Left lobe of liver (tissue), 2 donors: ENCODE data around the gene DHH. TPM values are rescaled to one million over a fixed set of nuclear protein-coding genes. Genes with fewer than 3 reads are reported as not detected.

Source experiments
- ATAC-seq: fragments of 200-7000 bp; cut with Tn5 transposase; one replicate; pipeline ENCODE4 v1.9.1; 2020; ENCODE audit warnings: mild to moderate bottlenecking, moderate library complexity
- DNase-seq: peaks from one replicate; pipeline ENCODE4 v3.0.0-alpha.2; 2020; ENCODE audit warnings: low spot score
- total RNA-seq: library from RNA; stranded (reverse); gene quantifications from one replicate; pipeline ENCODE4 v1.2.1, GENCODE V29; 2021
- donor health status: DM: no; HTN: no; CAD: no; lungs with moderate emphysema.
- donor health status: DM: no; HTN: yes; CAD: no.

Gene DHH
- total RNA-seq, 1 donor from 2014 or later: not detected

DNA sequence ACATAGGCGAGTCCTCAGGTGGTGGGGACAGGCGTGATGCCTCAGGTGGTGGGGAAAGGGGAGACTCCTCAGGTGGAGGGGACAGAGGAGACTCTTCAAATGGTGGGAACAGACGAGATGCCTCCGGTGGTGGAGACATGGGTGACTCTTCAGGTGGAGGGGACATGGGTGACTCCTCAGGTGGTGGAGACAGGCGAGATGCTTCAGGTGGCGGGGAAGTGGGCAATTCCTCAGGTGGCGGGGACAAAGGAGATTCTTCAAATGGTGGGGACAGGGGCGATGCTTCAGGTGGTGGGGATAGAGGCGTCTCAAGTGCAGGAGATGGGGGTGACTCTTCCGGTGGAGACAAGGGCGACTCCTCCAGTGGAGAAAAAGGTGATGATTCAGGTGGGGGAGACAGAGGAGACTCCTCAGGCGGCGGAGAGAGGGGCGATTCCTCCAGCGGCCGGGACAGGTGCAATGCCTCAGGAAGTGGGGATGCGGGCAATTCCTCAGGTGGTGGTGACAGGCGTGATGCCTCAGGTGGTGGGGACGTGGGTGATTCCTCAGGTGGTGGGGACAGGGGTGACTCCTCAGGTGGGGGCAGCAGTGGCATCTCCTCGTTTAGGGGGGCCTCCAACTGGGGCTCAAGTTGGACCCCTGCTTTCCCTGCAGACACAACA, 42.7 kb downstream of the DHH start:
- ATAC-seq (no peak), DNase-seq (no peak)

DNA sequence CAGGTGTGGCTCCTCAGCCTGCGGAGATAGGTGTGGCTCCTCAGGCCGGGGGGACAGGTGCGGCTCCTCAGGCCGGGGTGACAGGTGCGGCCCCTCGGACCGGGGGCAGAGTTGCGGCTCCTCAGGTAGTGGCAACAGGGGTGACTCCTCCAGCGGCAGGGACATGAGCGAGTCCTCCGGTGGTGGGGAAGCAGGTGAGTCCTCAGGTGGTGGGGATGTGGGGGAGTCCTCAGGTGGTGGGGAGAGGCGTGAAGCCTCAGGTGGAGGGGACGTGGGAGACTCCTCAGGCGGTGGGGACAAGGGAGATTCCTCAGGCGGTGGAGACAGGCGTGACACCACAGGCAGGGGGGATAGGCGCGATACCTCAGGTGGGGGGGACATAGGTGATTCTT, 43.2 kb downstream of the DHH start:
- ATAC-seq (no peak), DNase-seq (no peak)

DNA sequence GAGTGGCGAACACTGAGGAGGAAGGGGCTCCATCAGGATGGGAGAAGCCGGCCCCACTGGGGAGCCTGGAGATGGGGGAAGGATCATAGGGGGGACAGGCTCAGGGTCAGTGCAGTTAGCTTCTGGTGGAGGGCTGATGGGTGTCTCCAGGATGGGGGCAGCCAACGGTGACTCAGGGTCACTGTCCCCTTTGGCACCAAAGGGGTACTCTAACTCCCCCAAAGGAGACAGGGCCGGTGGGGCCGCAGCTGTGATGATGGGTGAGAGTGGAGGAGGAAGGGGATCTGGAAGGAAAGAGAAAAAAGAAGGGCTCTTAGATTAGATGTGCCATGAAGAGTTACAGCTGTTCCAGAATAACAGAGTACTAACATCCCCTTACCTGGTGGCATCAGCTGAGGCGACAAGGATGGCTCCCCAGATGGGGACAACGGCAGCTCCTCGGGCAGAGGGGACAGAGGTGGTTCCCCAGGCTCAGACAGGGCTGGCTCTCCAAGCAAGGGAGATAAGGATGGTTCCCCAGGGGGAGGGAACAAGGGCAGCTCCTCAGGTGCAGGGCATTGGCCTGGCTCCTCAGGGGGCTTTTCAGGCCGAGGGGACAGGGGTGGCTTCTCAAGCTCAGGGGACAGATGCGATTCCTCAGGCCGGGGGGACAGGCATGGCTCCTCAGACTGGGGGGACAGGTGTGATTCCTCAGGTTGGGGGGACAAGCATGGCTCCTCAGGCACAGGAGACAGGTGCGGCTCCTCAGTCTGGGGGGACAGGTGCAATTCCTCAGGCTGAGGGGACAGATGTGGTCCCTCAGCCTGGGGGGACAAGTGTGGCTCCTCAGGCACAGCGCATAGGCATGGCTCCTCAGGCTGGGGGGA, 43.9 kb downstream of the DHH start:
- DNase-seq: no peak
- no peak for ATAC-seq

DNA sequence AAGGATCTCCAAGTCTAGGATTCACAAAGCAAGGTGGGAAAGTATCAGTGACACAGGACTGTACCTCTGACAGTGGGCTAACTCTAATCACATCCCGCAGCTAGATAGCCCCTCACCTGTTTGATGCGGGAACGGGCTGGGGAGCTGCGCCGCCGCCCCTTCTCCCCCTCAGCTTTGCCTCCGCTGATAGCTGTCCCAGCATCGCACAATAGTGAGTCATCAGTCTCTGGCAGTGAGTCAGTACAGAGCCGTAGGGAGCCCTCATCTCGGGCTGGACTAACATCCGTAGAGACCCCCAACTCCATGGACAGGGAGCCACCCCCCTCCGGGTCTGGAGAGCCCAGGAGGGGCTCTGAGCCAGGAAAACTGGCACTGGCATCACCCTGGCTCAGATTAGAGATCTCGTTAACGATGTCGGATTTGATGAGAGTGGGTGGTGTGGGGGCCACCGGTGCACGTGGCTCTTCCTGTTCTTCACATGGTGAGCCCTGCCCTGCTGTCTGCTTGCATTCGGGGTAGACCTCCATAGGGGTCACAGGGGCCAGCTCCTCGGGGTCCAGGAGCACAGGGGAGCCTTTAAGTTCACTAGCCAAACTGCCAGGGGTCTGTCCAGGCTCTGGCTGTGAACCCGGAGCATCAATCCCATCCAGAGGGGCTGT, 44.9 kb downstream of the DHH start:
- ATAC-seq (no peak), DNase-seq (no peak)

DNA sequence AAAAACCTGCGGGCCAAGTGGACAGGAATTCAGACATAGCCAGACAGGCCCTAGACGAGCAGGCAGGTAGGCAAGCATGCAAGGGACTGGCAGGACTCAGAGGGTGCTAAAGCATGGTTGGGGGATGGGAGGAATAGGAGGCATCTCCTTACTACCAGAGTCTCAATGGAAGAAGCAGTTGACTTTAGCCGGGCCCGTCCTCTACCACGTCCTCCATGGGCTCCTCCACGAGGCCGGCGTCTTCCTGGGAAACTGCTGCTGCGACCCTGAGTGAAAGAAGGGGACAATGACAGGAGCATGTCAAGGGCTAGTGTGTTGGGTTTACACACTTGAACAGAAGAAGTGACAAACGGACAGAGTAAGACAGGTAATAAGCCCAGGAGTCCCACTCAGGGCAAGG, 45.6 kb downstream of the DHH start:
- DNase-seq: no peak
- no peak for ATAC-seq

DNA sequence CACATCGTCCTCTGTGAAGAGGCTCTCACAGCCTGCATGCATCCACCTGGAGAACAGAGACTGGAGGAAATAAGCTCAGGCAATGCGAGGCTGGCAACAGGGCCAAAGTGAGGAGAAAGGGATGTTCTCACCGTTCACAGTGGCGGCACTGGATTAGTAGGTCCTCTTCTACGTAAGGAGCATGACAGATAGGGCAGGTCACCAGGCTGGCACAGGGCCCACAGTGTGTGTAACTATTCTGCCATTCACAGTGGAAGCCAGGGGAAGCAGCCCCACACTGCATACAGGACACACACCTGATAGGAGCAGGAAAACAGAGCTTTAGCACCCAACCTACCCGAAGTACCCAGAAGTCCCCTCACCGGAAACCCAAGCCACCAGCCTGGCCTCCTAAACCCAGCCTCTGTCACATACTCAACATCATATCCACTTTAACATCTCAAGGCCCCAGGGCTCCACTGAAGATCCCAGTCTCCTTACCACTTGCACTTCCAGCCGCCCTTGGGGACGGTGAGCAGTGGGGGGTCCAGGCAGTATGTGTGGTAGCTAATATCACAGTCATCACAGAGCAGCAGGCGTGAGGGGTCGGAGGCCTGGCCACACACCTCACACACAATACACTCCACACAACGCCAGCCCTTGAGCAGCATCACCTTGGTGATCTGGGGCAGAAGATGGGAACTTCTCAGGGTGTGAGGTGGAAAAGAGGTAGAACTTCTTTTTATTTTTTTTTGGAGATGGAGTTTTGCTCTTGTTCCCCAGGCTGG, 48.3 kb downstream of the DHH start:
- DNase-seq (no peak), ATAC-seq (no peak)

DNA sequence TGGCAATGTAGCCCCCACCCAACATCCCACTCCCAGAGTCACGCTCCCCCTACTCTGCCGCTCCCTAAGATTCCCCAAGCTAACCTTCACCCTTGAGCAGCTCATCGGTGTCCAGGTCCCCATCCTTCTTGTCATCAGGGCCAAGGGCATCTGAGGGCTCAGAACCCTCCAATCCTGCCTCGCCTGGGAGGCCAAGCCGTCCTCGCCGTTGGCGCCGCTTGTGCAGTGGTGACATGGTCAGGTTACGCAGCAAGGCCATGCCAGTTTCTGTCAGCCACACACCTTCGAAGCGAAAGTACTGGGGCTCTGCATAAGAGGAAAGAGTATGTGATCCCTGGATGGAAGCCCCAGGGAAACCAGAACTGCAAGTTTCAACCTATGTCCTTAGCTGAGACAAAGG, 49.9 kb downstream of the DHH start:
- DNase-seq (no peak), ATAC-seq (no peak)

DNA sequence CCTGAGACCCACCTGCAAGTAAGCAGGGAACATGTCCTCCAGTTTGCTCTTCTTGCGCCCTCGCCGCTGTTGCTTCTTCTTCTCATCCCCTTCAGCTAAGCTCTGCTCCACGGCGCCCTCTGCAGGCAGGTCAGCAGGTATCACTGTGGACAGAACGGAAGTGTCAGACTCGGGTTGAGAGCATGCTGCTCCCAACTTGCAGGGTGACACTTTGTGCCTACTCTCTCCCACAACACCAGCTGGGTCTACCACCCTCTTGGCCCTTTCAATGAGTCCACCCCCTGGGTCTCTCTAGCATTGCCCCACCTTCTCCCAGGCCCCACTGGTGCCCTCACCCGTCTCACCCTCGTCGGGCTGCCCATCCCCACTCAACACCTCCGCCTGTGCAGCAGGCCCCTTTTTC, 50.7 kb downstream of the DHH start:
- DNase-seq (no peak), ATAC-seq (peak; percentile 65)

DNA sequence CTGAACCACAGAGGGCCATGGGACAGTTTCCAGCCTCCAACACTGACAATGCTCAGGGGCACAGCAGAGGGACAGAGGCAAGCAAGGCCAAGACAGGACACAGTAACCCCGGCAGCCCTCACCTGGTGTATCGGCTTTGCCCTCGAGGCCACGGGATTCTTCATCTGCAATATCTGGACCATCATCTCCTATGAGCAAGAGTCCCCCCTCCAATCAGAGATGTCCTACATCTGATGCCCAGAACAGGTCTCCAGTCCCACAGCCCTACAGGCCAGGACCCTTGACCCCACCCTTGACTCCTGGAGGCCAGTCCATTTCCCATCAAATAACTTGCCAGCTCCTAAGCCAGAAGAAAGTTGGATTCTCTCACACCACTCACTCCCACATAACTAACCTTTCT, 51.4 kb downstream of the DHH start:
- ATAC-seq (no peak), DNase-seq (no peak)

DNA sequence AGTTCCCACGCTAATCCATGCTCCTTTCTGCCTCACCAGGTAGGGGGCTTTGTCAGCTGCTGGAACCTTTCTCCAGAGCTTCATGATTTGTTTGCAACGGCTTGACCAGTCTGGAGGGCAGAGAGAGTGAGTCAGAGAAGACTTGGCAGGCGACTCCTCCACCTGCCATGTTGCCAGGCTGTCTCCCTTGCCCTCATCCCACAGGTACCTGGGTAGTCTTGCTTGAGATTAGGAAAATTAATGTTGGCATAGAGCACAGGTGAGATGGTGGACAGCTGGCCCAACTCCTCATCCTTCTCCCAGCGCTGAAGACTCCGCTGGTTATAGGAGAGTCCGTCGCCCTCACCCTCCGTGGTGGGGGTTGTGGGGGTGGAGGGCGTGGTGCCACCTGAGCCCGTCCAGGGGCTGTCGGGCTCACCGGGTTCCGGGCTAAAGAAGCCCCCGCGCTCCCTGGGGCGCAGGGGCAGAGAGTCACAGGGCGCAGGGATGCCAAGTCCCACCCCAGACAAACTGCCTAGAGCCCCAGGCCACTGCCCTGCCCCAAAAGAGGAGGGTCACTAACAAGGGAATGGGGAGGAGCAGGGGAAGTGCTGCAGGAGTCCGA, 52.6 kb downstream of the DHH start:
- DNase-seq (no peak), ATAC-seq (no peak)

DNA sequence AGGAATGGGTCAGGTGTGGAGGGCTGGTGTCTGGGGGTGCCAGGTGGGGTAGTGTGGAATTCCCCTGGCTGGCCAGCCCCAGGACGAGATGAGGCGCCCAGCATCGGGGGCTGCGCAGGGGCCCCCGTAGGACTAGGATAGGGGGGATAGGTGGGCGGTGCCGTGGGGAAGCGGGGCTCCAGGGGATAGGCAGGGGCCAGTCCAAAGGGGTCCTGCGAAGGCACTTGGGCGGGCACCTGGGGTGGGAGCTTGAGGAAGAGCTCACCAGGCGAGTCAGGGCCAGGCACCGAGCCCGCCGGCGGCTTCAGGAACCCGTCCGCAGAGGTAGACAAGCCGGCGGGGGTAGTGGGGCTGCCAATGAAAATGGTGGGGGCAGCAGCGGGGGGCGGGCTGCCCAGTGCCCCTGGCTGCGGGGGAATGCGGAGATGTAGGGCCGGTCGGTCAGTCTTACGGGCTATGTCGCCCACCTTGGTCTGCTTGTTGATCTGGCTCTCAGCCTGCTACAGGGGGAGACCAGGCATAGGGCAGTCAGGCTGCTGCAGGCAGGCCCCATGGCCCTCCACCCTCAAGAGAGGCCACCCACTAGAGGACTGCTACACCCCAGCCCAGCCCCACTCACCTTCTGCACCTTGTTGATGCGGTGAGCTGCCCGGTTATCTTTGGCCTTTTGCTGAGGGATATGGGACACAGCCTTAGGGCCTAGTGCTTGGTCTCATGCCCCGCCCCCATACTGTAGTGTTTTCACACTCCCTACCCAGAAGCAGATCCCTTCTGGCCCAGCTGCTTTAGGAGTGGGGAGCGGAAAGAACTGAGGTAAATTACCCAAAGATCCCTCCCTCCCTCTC, 53.3 kb downstream of the DHH start:
- DNase-seq (no peak), ATAC-seq (no peak)

DNA sequence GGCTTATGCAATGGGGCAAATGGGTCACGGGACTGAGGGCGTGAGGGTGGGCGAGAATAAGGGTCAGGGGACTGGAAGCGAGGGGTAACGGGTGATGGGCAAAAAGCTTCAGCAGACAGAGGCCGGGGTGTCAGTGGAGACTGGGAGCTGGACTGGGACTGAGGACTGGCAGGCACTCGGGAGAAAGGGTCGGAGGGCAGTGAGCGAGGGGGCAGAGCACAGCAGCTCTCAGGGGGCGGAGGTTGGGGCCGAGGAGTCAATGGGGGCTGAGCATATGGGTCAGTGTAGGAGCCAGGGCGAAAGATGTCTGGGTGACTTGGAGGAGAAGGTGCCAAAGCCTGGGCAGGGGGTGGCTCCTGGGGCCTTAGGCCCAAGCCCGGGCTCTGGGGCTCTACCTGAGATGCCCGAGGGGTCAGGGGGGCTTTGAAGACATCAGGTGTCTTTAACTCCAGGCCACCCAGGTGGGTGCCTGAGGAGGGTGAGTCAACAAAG, 54.2 kb downstream of the DHH start:
- ATAC-seq (no peak), DNase-seq (no peak)

DNA sequence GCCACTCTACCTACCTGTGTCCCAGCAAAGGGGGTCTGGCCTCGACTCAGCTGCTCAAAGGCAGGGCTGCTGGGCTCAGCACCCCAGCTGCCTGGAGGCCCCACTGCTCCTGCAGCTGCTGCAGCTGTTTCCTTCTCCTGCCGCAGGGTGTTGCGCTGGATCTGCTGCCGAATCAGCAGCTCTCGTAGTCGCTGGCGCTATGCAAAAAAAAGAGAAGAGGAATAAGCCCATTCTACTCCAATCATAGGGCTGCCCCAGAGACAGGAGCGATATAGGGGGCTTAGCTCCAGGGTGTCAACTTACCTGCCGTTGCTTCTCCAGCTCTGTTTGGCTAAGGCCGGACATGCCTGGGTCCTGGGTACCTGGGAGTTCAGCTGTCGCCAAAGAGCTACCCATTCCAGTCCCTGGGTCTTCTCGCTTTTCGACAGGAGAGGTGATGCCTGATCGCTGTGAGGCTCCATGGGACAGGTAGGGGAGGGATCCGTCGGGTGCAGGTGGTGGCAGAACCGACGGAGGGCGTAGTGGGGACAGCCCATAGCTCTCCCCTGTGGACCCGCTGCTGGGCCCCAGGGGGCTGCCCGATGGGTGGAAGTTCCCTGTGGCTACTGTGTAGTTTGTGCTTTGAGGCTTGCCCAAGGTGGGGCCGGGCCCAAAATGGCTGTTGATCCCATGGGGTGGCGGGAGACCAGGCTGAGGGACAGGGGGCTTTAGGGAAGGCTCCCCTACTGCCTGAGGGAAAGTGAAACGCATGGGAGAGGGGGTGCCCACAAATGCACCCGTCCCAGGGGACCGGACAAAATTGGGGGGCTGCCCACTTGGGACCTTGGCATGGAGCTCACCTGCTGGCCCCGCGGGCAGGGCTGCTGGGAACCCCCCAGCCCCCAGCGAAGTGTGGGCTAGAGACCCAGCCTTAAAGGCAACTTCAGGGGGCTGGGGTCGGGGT, 54.9 kb downstream of the DHH start:
- ATAC-seq (no peak), DNase-seq (no peak)

DNA sequence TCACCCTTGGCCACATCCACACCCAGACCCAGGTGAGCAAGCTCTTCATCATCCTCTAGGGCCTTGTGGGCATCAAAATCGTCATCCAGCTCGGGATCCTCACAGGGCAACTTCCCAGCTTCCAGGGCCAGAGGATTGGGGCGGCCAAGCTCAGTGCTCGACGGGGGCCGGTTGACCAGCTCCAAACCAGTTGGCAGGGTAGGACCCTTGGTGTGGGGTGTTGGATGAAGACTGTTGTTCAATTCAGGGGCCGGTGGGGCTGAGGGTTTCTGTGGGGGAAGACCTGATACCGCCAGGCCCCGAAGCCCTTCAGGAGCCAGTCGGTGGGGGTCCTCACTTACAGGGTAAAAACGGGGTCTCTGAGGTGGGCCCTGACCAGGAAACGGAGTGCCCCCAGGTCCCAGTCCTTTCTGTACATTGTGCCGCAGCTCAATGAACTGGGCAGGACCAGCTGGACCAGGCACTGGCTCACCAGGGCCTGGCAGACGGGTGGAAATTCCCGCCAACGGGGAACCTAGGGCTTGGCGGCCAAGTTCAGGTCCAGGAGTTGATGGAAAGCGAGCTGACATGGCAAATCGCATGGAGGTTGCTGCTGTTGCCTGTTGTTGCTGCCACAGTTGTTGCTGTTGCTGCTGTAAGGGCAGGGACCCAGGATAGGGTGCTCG, 56.2 kb downstream of the DHH start:
- no peak for ATAC-seq
- no peak for DNase-seq

DNA sequence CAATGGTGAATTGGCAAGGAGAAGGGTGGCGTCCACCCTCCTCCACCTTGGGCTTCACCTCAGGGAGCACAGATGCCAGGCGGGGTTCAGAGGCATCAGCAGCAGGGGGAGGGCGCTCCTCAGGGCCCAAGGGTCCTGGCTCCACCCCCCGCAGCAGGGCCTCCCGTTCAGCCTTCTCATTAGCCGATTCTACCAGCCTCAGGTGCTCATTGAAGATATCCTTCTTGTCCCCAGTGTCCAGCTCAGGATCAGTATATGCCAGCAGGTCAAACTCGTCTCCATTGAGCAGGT, 56.7 kb downstream of the DHH start:
- DNase-seq: no peak
- ATAC-seq: no peak

DNA sequence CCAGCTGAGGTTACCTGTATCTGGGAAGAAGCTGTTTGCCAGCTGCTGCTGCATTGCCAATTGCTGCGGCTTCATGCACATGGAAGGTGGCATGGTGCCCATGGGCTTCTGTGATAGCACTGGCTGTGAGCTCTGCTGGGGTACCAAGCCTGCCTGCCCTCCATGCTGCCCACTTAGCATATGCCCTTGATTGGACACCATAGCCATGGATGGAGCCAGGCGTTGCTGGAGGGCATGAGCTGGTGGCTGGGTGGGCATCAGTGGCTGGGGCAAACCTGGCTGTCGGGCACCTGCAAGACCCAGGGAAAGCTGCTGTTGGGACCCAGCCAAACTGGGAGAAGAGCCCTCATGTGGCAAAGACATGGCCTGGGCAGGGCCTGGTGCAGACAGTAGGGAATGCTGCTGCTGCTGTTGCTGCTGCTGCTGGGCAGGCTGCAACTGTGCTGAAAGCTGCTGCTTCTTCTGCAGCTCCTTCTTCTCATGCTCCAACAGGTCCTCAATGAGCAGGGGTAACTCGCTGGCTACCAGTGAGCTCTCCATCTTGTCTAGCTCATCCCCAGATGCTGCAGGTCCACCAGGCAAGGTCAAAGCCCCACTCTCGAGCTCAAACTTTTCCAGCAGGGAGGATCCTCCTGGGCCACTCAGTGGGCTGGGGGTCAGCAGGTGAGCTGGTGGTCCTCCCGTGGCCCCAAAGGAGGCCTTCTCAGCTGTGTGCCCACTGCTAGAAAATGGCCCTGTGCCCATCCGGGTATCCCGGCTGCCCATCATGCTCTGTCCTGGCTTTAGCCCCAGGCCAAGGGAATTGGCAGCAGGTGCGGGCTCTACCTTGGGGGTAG, 57.3 kb downstream of the DHH start:
- DNase-seq (no peak), ATAC-seq (no peak)
